Skeletal muscle tissue (tissue), 4 donors: ENCODE results near the gene RPS14. TPM values are rescaled to one million over a fixed set of nuclear protein-coding genes. Genes with fewer than 3 reads are reported as not detected.
A peak's percentile ranks its signal among the peaks of the same experiment; 100 is the strongest.

Source experiments
- H3K27ac ChIP-seq: one replicate; pipeline ENCODE4 v1.7.0; 2013; ENCODE audit warnings: mild to moderate bottlenecking, low read depth, low read length, inconsistent platforms
- H3K27me3 ChIP-seq, 3 donors: one replicate each; pipeline ENCODE4 v1.7.0; 2013; ENCODE audit warnings: low read length in 3 of 3; ENCODE audit not compliant: control insufficient read depth in 3 of 3, insufficient read depth in 3 of 3
- H3K36me3 ChIP-seq, 3 donors: one replicate each; pipeline ENCODE4 v1.7.0; 2013; ENCODE audit warnings: low read length in 3 of 3; ENCODE audit not compliant: control insufficient read depth in 3 of 3, insufficient read depth in 3 of 3
- H3K4me1 ChIP-seq, 3 donors: one replicate each; pipeline ENCODE4 v1.7.0; 2013; ENCODE audit warnings: low read length in 3 of 3, mild to moderate bottlenecking in 3 of 3; ENCODE audit not compliant: control insufficient read depth in 3 of 3, insufficient read depth in 3 of 3
- H3K4me3 ChIP-seq, 3 donors: one replicate each; pipeline ENCODE4 v1.7.0; 2013; ENCODE audit warnings: low read length in 3 of 3
- H3K9ac ChIP-seq, 3 donors: one replicate each; pipeline ENCODE4 v1.7.0; 2013; ENCODE audit warnings: low read length in 3 of 3, mild to moderate bottlenecking in 3 of 3, moderate library complexity in 2 of 3, low read depth in 1 of 3
- H3K9me3 ChIP-seq, 3 donors: one replicate each; pipeline ENCODE4 v1.7.0; 2013; ENCODE audit warnings: low read length in 3 of 3; ENCODE audit not compliant: control insufficient read depth in 3 of 3
- total RNA-seq: library from RNA; depleted of rRNA; stranded (reverse); fragments of >200 nt; gene quantifications from one replicate; pipeline ENCODE4 v1.2.3, GENCODE V29; 2014
- donor health status: Osteomylitis.

Gene RPS14
- total RNA-seq, 1 donor from 2014 or later, result 6,829 TPM

GRCh38 chr5:150408231-150408943 is 41.2 kb downstream of the RPS14 start:
- peaks cover under 1 to 11% (median 8%) of the 10 kb centered on the region in 3 donors for H3K36me3 ChIP-seq
- peaks cover 15 to 19% (median 18%) of the 10 kb centered on the region in 3 donors for H3K4me1 ChIP-seq
- H3K4me3 ChIP-seq, result no peak overlapping the region
- H3K9ac ChIP-seq, result no peak overlapping the region
- no peaks in the 10 kb centered on the region for H3K27me3 ChIP-seq
- H3K9me3 ChIP-seq, result no peaks in the 10 kb centered on the region
- H3K27ac ChIP-seq, result peak overlapping the region; percentile 36

GRCh38 chr5:150407096-150407720 is 42.3 kb downstream of the RPS14 start:
- no peak overlapping the region for H3K9ac ChIP-seq
- peaks cover 12 to 23% (median 19%) of the 10 kb centered on the region in 3 donors for H3K36me3 ChIP-seq
- no peaks in the 10 kb centered on the region for H3K27me3 ChIP-seq
- no peaks in the 10 kb centered on the region for H3K9me3 ChIP-seq
- H3K4me3 ChIP-seq, result no peak overlapping the region
- peaks cover 14 to 18% (median 15%) of the 10 kb centered on the region in 3 donors for H3K4me1 ChIP-seq
- no peak overlapping the region for H3K27ac ChIP-seq

GRCh38 chr5:150406723-150407095 is 42.8 kb downstream of the RPS14 start:
- H3K9ac ChIP-seq, result no peak overlapping the region
- peaks cover 13 to 26% (median 21%) of the 10 kb centered on the region in 3 donors for H3K36me3 ChIP-seq
- no peaks in the 10 kb centered on the region for H3K27me3 ChIP-seq
- no peak overlapping the region for H3K27ac ChIP-seq
- H3K9me3 ChIP-seq, result no peaks in the 10 kb centered on the region
- H3K4me1 ChIP-seq, result peaks cover 14 to 18% (median 15%) of the 10 kb centered on the region in 3 donors
- no peak overlapping the region for H3K4me3 ChIP-seq

GRCh38 chr5:150406103-150406722 is 43.3 kb downstream of the RPS14 start:
- no peaks in the 10 kb centered on the region for H3K9me3 ChIP-seq
- H3K27me3 ChIP-seq, result no peaks in the 10 kb centered on the region
- no peak overlapping the region for H3K27ac ChIP-seq
- H3K4me1 ChIP-seq, result peaks cover 14 to 18% (median 15%) of the 10 kb centered on the region in 3 donors
- no peak overlapping the region for H3K4me3 ChIP-seq
- peaks cover 13 to 28% (median 25%) of the 10 kb centered on the region in 3 donors for H3K36me3 ChIP-seq
- H3K9ac ChIP-seq, result no peak overlapping the region

GRCh38 chr5:150404941-150405816 is 44.4 kb downstream of the RPS14 start:
- Histone ChIP-seq H3K4me1 (peaks cover 8 to 15% (median 12%) of the 10 kb centered on the region in 3 donors), H3K9ac (no peak overlapping the region), H3K36me3 (peaks cover 22 to 38% (median 34%) of the 10 kb centered on the region in 3 donors), H3K27me3 (no peaks in the 10 kb centered on the region), H3K4me3 (no peak overlapping the region), H3K9me3 (no peaks in the 10 kb centered on the region), H3K27ac (no peak overlapping the region)

GRCh38 chr5:150404535-150404934 is 45.0 kb downstream of the RPS14 start:
- H3K4me1 ChIP-seq, result peaks cover 4 to 12% (median 8%) of the 10 kb centered on the region in 3 donors
- H3K36me3 ChIP-seq, result peaks cover 28 to 44% (median 40%) of the 10 kb centered on the region in 3 donors
- no peak overlapping the region for H3K4me3 ChIP-seq
- no peak overlapping the region for H3K9ac ChIP-seq
- no peak overlapping the region for H3K27ac ChIP-seq
- no peaks in the 10 kb centered on the region for H3K9me3 ChIP-seq
- no peaks in the 10 kb centered on the region for H3K27me3 ChIP-seq

GRCh38 chr5:150404121-150404520 is 45.4 kb downstream of the RPS14 start:
- no peak overlapping the region for H3K9ac ChIP-seq
- H3K4me3 ChIP-seq, result no peak overlapping the region
- peaks cover 4 to 12% (median 8%) of the 10 kb centered on the region in 3 donors for H3K4me1 ChIP-seq
- H3K36me3 ChIP-seq, result peaks cover 32 to 48% (median 43%) of the 10 kb centered on the region in 3 donors
- H3K27ac ChIP-seq, result no peak overlapping the region
- H3K9me3 ChIP-seq, result no peaks in the 10 kb centered on the region
- no peaks in the 10 kb centered on the region for H3K27me3 ChIP-seq

GRCh38 chr5:150402901-150403342 is 46.6 kb downstream of the RPS14 start:
- Histone ChIP-seq H3K9ac (no peak overlapping the region), H3K27me3 (no peaks in the 10 kb centered on the region), H3K36me3 (peaks cover 40 to 59% (median 55%) of the 10 kb centered on the region in 3 donors), H3K27ac (no peak overlapping the region), H3K4me1 (peaks cover 0 to 4% (median 3%) of the 10 kb centered on the region in 3 donors), H3K4me3 (no peak overlapping the region), H3K9me3 (no peaks in the 10 kb centered on the region)

- no peaks in the 10 kb centered on the region for H3K9me3 ChIP-seq
- H3K36me3 ChIP-seq, result peaks cover 40 to 61% (median 56%) of the 10 kb centered on the region in 3 donors
- H3K27ac ChIP-seq, result no peak overlapping the region
- peaks cover 0 to 3% (median 2%) of the 10 kb centered on the region in 3 donors for H3K4me1 ChIP-seq
- no peaks in the 10 kb centered on the region for H3K27me3 ChIP-seq
- no peak overlapping the region for H3K4me3 ChIP-seq
- H3K9ac ChIP-seq, result no peak overlapping the region
Measured at GRCh38 chr5:150402229-150402773, 47.2 kb downstream of the RPS14 start.
